ENCODE measurements around the gene ATRIP. TPM values are rescaled to one million over a fixed set of nuclear protein-coding genes. Genes with fewer than 3 reads are reported as not detected.

ATRIP gene
- total RNA-seq, 2 donors from 2014 or later = 3.2 to 8.6 TPM

GRCh38 chr3:48445277-48445882 is 1.2 kb upstream of the ATRIP start:
- DNase-seq = no peak
- no peaks in the 10 kb centered on the region for H3K36me3 ChIP-seq
- H3K27ac ChIP-seq = no peak overlapping the region
- no peaks in the 10 kb centered on the region for H3K27me3 ChIP-seq
- H3K4me1 ChIP-seq = peaks cover 3% of the 10 kb centered on the region
- no peak overlapping the region for H3K4me3 ChIP-seq
- intact Hi-C loops (cut with DNase I) = no loop called here
- H3K9ac ChIP-seq (ENCODE audit: low read depth in 2 of 2, low read length in 2 of 2) = no peak overlapping the region
- TF ChIP-seq, protein P1, sequence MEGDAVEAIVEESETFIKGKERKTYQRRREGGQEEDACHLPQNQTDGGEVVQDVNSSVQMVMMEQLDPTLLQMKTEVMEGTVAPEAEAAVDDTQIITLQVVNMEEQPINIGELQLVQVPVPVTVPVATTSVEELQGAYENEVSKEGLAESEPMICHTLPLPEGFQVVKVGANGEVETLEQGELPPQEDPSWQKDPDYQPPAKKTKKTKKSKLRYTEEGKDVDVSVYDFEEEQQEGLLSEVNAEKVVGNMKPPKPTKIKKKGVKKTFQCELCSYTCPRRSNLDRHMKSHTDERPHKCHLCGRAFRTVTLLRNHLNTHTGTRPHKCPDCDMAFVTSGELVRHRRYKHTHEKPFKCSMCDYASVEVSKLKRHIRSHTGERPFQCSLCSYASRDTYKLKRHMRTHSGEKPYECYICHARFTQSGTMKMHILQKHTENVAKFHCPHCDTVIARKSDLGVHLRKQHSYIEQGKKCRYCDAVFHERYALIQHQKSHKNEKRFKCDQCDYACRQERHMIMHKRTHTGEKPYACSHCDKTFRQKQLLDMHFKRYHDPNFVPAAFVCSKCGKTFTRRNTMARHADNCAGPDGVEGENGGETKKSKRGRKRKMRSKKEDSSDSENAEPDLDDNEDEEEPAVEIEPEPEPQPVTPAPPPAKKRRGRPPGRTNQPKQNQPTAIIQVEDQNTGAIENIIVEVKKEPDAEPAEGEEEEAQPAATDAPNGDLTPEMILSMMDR (IDR thresholded peaks at IDR 0.05) = no peak
- H3K9me3 ChIP-seq = no peaks in the 10 kb centered on the region

GRCh38 chr3:48446043-48446424 is 503 bp upstream of the ATRIP start:
- Histone ChIP-seq H3K9me3 (no peaks in the 10 kb centered on the region), H3K36me3 (no peaks in the 10 kb centered on the region), H3K27ac (peak overlapping the region; percentile 92), H3K27me3 (no peaks in the 10 kb centered on the region), H3K9ac (ENCODE audit: low read depth in 2 of 2, low read length in 2 of 2) (peak overlapping the region; percentile 83 to 89), H3K4me1 (peaks cover 3% of the 10 kb centered on the region), H3K4me3 (peak overlapping the region; percentile 99)
- intact Hi-C loops (cut with DNase I) = no loop called here
- TF ChIP-seq, protein P1 (IDR thresholded peaks at IDR 0.05) = no peak
- DNase-seq = no peak

- intact Hi-C loops (cut with DNase I) = no loop called here
- H3K9me3 ChIP-seq = no peaks in the 10 kb centered on the region
- TF ChIP-seq, protein P1 (IDR thresholded peaks at IDR 0.05) = no peak
- peaks cover 3% of the 10 kb centered on the region for H3K4me1 ChIP-seq
- H3K9ac ChIP-seq (ENCODE audit: low read depth in 2 of 2, low read length in 2 of 2) = no peak overlapping the region
- H3K36me3 ChIP-seq = no peaks in the 10 kb centered on the region
- no peaks in the 10 kb centered on the region for H3K27me3 ChIP-seq
- H3K27ac ChIP-seq = no peak overlapping the region
- DNase-seq = no peak
- no peak overlapping the region for H3K4me3 ChIP-seq
Observed at GRCh38 chr3:48451270-48451669, 4.7 kb downstream of the ATRIP start.

GRCh38 chr3:48456456-48456855 is 9.9 kb downstream of the ATRIP start:
- Histone ChIP-seq H3K27ac (no peak overlapping the region), H3K9ac (ENCODE audit: low read depth in 2 of 2, low read length in 2 of 2) (no peak overlapping the region), H3K4me3 (no peak overlapping the region), H3K9me3 (no peaks in the 10 kb centered on the region), H3K36me3 (peaks cover 5% of the 10 kb centered on the region), H3K27me3 (no peaks in the 10 kb centered on the region), H3K4me1 (no peaks in the 10 kb centered on the region)
- DNase-seq = no peak
- TF ChIP-seq, protein P1 (IDR thresholded peaks at IDR 0.05) = no peak
- intact Hi-C loops (cut with DNase I) = no loop called here

DNA sequence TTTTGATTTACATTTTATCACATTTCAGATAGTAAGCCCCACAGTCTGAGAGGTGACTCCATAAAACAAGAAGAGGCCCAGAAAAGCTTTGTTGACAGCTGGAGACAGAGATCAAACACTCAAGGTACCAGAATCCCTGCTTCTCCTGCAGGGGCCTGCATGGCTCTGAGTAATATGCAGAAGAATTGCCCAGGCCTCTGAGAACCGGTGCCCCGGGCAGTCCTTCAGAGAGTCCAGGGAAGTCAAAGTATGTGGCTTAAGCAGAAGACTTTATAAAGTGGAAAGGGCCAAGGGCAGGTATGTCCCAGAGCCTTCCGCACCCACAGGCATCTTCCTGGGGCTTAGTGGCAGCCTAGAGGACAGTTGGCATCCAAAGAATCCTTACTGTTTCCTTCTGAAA is 12.8 kb downstream of the ATRIP start:
- DNase-seq = no peak
- Histone ChIP-seq H3K4me1 (no peaks in the 10 kb centered on the region), H3K9me3 (no peaks in the 10 kb centered on the region), H3K36me3 (peaks cover 5% of the 10 kb centered on the region), H3K27ac (no peak overlapping the region), H3K9ac (ENCODE audit: low read depth in 2 of 2, low read length in 2 of 2) (no peak overlapping the region), H3K4me3 (no peak overlapping the region), H3K27me3 (no peaks in the 10 kb centered on the region)
- intact Hi-C loops (cut with DNase I) = no loop called here
- TF ChIP-seq, protein P1 (IDR thresholded peaks at IDR 0.05) = no peak

All from colonic mucosa (tissue), 4 donors.